Measurements from ENCODE around the gene PLPP1. TPM values are rescaled to one million over a fixed set of nuclear protein-coding genes. Genes with fewer than 3 reads are reported as not detected.

PLPP1 gene
- total and polyA plus RNA-seq, 2 experiments from 2014 or later, result 39.1 to 97.1 TPM

GRCh38 chr5:55387865-55388264, 146.9 kb downstream of the PLPP1 start (continued):
- TF ChIP-seq ZNF462 (CRISPR knock-in tag; IDR thresholded peaks at IDR 0.05), result no peak
- TF ChIP-seq ZNF331 (CRISPR knock-in tag; IDR thresholded peaks at IDR 0.05; ENCODE audit: low read depth), result no peak
- no peak for TF ChIP-seq ZNF114 (CRISPR knock-in tag; IDR thresholded peaks at IDR 0.05)

DNA sequence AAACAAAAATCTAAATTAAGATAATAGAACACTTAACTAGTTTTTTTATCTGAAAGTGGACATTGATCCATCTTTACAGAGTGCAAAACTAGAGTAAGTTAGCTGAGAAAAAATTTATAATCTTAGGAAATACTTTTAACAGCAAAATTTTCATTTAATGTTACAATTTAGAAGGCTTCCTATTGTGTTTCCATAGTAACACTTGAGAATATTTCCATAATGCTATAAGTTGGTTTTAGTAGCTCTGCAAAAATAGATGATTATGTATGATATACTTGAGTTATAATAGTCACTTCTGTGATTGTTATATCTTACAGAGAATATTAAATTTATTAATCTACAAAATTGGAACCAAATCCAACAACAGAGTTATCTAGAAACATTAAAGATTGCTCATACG, 148.4 kb downstream of the PLPP1 start:
- Histone ChIP-seq H3F3A (replicated peaks; ENCODE audit: low read depth) (no peaks in the 10 kb centered on the region), H3K79me2 (replicated peaks; ENCODE audit: insufficient read depth) (peaks cover 21% of the 10 kb centered on the region), H3K27ac (ENCODE audit: low read depth) (no peak overlapping the region), H3K4me1 (ENCODE audit: insufficient read depth) (0 out of 2 replicates have a peak, but pooled peaks cover 8% of the 10 kb centered on the region), H3K27me3 (ENCODE audit: insufficient read depth) (no peaks in the 10 kb centered on the region), H3K4me2 (no peak overlapping the region), H3K36me3 (ENCODE audit: insufficient read depth) (peaks cover 3% of the 10 kb centered on the region; the same call in 1 of the 2 replicates), H3K4me3 (no peak overlapping the region), H3K9me2 (ENCODE audit: insufficient read depth) (no peaks in the 10 kb centered on the region), H4K20me1 (replicated peaks; ENCODE audit: insufficient read depth) (no peaks in the 10 kb centered on the region), H2AFZ (no peak overlapping the region)
- ATAC-seq (no peak), DNase-seq (ENCODE audit: low spot score) (no peak)
- peaks cover 28% of the 10 kb centered on the region; the same call in 2 of the 3 replicates for H3K4me1 Mint-ChIP-seq
- peaks cover 59% of the 10 kb centered on the region for H3K36me3 Mint-ChIP-seq (ENCODE audit: low read depth)
- no peak overlapping the region for H3K27ac Mint-ChIP-seq
- TF ChIP-seq EZH2 (IDR thresholded peaks at IDR 0.05; ENCODE audit: low read depth, unreplicated experiment) (no peak), STAT1 (IDR thresholded peaks at IDR 0.05; ENCODE audit: unreplicated experiment) (no peak)
- H3K9me3 Mint-ChIP-seq, result peaks cover 4% of the 10 kb centered on the region; the same call in 2 of the 3 replicates
- no peak overlapping the region for H3K4me3 Mint-ChIP-seq
- peaks cover 2% of the 10 kb centered on the region for H3K27me3 Mint-ChIP-seq (ENCODE audit: insufficient read depth, low read depth, poor library complexity)
